ENCODE results near the gene FAM124B.

Gene FAM124B

DNA sequence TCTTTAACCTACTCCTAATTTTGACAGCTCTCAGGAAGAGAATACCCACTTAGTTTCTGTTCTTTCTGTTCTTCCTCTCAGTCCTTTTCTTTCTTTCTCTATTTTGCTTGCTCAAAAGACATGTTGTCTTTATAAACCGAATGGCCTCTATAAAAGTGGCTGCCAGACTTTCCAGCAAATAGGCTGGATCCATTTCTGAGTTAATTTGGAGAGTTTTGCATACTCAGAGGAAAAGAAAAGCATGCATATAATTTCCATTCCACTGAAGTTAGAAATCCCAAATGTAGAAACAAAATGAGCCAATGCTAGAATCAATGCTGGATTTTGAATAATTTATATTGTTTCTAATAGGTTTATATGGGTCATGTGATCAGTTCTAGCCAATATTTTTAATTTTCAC, 65.9 kb downstream of the FAM124B start:
- no peak for DNase-seq (ENCODE audit: low spot score)

DNA sequence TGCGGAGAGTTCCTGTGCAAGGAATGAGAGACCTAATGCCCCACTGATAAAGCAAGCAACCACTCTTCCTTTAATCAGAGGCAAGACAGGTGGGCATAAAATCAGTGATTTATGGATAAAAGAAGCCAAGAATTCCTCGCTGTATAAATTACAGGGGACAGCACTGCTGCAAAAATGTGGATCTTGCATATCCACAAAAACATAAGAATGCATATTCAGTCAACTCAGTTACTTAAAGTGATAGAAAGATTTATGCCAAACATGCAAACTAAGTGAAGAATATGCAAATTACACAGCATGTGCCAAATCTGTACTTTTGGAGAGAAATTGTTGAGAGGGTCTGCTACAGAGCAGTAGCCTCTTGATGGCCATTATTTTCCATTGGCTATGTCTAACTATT, 67.2 kb downstream of the FAM124B start:
- DNase-seq (ENCODE audit: low spot score), result no peak

DNA sequence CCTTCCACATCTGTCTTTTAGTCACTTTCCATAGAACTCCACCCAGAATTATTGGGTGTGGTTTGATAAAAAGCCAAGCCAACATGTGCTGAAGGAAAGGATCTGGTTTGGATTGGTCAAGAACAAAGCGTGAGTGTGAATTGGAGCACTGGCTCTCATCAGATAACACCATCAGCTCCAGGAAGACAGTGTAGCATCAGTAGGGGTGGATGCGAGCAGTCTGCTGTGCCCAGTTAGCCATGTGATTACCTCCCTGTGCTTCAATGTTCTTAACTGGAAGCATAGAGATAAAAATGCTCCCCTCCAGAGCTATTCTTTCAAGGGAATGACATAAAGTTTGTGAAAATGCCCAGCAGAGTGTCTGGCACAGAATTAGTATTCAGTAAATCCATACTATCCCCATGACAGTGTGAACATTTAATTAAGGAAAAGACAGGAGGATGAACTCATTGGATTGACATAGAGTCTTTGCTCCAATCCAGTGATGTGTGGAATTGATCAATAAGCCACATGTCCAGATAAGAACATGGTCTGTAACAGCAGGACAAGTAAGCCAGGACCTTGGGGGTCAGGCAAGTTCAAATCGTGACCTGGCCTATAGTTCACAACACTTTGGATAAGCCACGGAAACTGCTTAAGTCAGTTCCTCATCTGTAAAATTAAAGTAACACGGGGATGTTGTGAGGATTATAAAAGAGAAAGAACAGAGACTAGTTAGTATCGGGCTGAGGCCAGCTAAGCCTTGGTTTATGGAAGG, 68.0 kb downstream of the FAM124B start:
- no peak for DNase-seq (ENCODE audit: low spot score)

DNA sequence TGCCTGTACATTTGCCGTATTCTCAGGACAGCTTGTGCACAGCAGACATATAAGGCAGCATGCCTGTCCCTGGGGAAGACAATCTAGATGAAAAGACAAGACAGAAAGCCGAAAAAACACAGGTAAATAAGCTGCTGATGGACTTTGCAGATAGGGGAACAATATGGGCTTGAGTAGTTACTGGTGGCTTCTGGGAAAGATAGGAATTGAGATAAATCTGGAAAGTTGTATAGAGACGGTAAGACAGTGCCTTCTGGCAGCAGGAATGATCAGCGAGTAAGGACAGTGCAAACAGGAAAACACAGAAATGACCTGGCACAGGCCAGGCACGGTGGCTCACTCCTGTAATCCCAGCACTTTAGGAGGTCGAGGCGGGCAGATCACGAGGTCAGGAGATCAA, 70.2 kb downstream of the FAM124B start:
- DNase-seq (ENCODE audit: low spot score), result no peak

DNA sequence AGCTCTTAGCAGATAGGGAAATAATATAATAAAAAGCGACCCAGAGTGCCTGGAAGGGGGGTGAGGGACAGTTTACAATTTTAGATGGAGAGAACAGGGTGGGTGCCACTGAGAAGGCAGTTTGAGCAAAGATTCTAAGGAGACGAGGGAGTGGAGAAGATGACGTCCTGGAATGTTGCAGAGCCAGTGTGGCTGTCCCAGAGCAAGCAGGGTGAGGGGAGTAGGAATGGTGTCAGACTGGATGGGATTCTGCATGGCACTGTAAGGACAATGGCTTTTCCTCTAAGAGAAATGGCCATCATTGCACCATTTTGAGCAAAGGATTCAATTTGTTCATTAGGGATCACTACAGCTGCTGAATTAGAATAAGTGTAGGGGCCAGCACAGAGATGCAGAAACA, 73.1 kb downstream of the FAM124B start:
- DNase-seq (ENCODE audit: low spot score), result no peak
